Measurements from ENCODE around the gene CELA3A. TPM values are rescaled to one million over a fixed set of nuclear protein-coding genes. Genes with fewer than 3 reads are reported as not detected.
"Not testable (repeated sequence)": the region's sequence is repeated elsewhere in the genome, so short reads cannot be mapped to it uniquely, and the experiment has no call there.

Gene CELA3A, protein sequence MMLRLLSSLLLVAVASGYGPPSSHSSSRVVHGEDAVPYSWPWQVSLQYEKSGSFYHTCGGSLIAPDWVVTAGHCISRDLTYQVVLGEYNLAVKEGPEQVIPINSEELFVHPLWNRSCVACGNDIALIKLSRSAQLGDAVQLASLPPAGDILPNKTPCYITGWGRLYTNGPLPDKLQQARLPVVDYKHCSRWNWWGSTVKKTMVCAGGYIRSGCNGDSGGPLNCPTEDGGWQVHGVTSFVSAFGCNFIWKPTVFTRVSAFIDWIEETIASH
- not detected for total RNA-seq

DNA sequence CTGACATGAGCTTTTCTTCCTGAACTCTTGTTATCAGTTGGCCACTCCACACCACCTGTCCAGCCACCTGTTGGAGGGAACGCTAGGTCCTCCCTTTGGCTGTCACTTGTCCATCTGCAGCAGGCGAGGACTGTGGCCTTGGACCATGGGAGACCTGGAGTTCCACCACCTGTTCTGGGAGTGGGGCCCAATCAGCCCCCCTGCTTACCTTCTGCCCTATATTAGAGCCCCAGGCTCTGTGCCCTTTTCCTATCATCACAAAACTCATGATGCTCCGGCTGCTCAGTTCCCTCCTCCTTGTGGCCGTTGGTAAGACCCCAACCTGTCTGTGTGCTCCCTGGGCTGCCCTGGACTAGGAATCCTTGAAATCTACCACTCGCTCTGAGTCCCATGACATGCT, at the start of gene CELA3A:
Gene CELA3A, plus strand, starts transcription at position 249 of the 400 bp plus-strand sequence. Its CDS starts 18 bp downstream, at position 267.
- no peaks in the 10 kb centered on the region for H3K4me1 Mint-ChIP-seq
- POLR2A ChIA-PET, result no interaction called here
- H3K27ac Mint-ChIP-seq, result no peak within 1 kb of the TSS
- H3K9me3 Mint-ChIP-seq, result no peaks in the 10 kb centered on the region
- no peak for DNase-seq
- no peak within 1 kb of the TSS for H3K4me3 Mint-ChIP-seq
- no peaks in the 10 kb centered on the region for H3K36me3 Mint-ChIP-seq (ENCODE audit: low read depth)
- H3K27me3 Mint-ChIP-seq, result no peaks in the 10 kb centered on the region
- CTCF ChIA-PET, result no interaction called here

DNA sequence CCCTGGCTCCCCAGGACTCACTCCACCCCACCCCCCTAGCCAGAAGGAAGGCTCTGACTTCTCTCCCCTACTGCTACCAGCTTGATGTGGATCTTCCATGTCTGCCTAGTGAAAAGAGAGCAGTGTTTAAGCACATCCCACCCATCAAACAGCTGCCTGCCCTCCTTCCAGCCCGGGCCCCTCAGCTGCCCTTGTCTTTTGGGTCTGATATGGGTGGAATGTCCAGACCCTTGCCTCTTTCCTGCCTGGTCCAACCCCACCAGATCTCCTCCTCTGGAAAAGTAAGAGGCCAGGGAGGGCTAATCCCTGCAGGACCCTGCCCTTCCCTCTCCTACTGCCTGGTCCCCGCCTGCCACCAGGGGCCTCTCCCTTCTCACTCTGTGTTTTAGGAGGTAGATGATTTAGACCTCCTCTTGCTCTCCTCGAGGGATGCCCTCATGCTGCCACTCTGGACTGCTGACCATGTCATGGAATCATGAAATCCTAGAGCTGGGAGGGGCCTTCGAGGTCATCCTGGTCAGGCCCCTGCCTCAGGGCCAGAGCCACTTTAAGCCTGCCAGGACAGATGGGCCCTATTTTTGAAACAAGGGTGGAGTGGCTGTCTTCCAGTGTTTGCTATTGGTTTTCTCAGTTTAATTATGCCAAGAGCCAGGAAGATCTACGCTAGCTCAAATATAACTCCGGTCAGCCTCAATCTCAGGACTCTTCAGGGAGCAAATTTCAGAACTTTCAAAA, 48.5 kb upstream of the CELA3A start:
- ChIA-PET CTCF (no interaction called here), POLR2A (no interaction called here)
- Mint-ChIP-seq H3K4me3 (no peak overlapping the region), H3K4me1 (peaks cover 19% of the 10 kb centered on the region), H3K9me3 (no peaks in the 10 kb centered on the region), H3K36me3 (ENCODE audit: low read depth) (no peaks in the 10 kb centered on the region), H3K27me3 (no peaks in the 10 kb centered on the region), H3K27ac (no peak overlapping the region)
- DNase-seq, result no peak

GRCh38 chr1:21955058-21955457, 46.4 kb upstream of the CELA3A start:
- no peaks in the 10 kb centered on the region for H3K9me3 Mint-ChIP-seq
- ChIA-PET POLR2A (no interaction called here), CTCF (no interaction called here)
- no peaks in the 10 kb centered on the region for H3K36me3 Mint-ChIP-seq (ENCODE audit: low read depth)
- DNase-seq, result no peak
- H3K4me3 Mint-ChIP-seq, result no peak overlapping the region
- no peaks in the 10 kb centered on the region for H3K27me3 Mint-ChIP-seq
- peaks cover 25% of the 10 kb centered on the region for H3K4me1 Mint-ChIP-seq
- no peak overlapping the region for H3K27ac Mint-ChIP-seq

GRCh38 chr1:21955501-21956281, 45.8 kb upstream of the CELA3A start:
- Mint-ChIP-seq H3K27me3 (no peaks in the 10 kb centered on the region), H3K4me3 (no peak overlapping the region), H3K4me1 (peaks cover 25% of the 10 kb centered on the region), H3K27ac (no peak overlapping the region), H3K9me3 (no peaks in the 10 kb centered on the region), H3K36me3 (ENCODE audit: low read depth) (no peaks in the 10 kb centered on the region)
- DNase-seq, result no peak
- POLR2A ChIA-PET, result no interaction called here
- CTCF ChIA-PET, result no interaction called here

DNA sequence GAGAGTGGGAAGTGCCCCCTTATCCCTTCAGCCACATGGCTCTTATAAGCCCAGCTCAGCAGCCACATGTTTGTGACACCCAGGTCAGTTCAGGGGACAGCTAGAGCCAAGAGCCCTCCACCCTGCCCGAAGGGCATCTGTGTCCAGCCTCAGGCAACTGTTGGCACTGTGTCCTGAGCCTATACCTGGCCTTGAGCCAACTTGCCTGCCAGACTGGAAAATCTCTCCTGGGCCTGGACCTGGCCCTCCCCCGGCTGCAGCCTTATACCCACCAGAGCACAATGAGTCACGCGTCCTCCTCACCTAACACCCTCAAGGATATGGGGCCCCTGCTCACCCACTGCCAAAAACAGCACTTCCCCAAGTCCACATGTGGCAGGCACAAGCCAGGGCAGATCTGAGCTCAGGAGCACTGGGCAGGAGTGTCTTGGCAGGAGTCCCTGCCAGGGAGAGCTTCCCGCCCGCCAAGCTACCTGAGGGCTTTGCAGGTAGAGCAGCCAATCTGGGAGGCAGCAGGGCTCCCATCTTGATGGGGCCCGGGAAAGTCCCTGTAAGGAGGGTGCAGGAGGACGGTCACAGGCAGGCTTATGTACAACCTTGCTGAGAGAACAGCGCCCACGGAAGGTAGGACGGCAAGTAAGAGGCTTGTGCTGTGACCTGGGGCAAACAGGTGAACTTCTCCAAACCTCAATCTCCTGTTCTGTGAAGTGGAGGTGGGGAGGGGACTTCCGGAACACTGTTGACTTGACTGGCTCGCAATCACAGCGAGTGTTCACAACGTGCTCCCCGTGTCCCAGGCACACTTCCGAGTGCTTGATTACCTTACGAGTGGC, 44.5 kb upstream of the CELA3A start:
- Mint-ChIP-seq H3K4me1 (peaks cover 25% of the 10 kb centered on the region), H3K9me3 (no peaks in the 10 kb centered on the region), H3K36me3 (ENCODE audit: low read depth) (no peaks in the 10 kb centered on the region), H3K27me3 (no peaks in the 10 kb centered on the region), H3K4me3 (no peak overlapping the region), H3K27ac (peak overlapping the region; percentile 15)
- ChIA-PET CTCF (interaction anchor here (0.8 kb wide), 1 partner anchor 33 kb away, joined by 3 read pairs; no protein-coding TSS in a partner anchor), POLR2A (no interaction called here)
- DNase-seq, result peak; percentile 23

- peaks cover 2% of the 10 kb centered on the region for H3K27me3 Mint-ChIP-seq
- no peaks in the 10 kb centered on the region for H3K36me3 Mint-ChIP-seq (ENCODE audit: low read depth)
- peaks cover 27% of the 10 kb centered on the region for H3K4me1 Mint-ChIP-seq
- H3K27ac Mint-ChIP-seq, result no peak overlapping the region
- ChIA-PET POLR2A (no interaction called here), CTCF (no interaction called here)
- no peak overlapping the region for H3K4me3 Mint-ChIP-seq
- H3K9me3 Mint-ChIP-seq, result no peaks in the 10 kb centered on the region
- no peak for DNase-seq
These were observed 40.1 kb upstream of the CELA3A start for GRCh38 chr1:21961337-21961736.

GRCh38 chr1:21961799-21962198, 39.7 kb upstream of the CELA3A start:
- peaks cover 2% of the 10 kb centered on the region for H3K27me3 Mint-ChIP-seq
- no peak overlapping the region for H3K4me3 Mint-ChIP-seq
- CTCF ChIA-PET, result no interaction called here
- H3K9me3 Mint-ChIP-seq, result no peaks in the 10 kb centered on the region
- POLR2A ChIA-PET, result no interaction called here
- DNase-seq, result no peak
- peaks cover 22% of the 10 kb centered on the region for H3K4me1 Mint-ChIP-seq
- no peak overlapping the region for H3K27ac Mint-ChIP-seq
- H3K36me3 Mint-ChIP-seq (ENCODE audit: low read depth), result no peaks in the 10 kb centered on the region

- Mint-ChIP-seq H3K9me3 (no peaks in the 10 kb centered on the region), H3K4me1 (peaks cover 4% of the 10 kb centered on the region), H3K27me3 (peaks cover 2% of the 10 kb centered on the region), H3K4me3 (no peak overlapping the region), H3K27ac (no peak overlapping the region), H3K36me3 (ENCODE audit: low read depth) (no peaks in the 10 kb centered on the region)
- ChIA-PET POLR2A (interaction anchor here (0.7 kb wide), 1 partner anchor 181 kb away, joined by 3 read pairs; no protein-coding TSS in a partner anchor), CTCF (interaction anchor here (0.7 to 1.0 kb wide), 3 partner anchors 81 to 836 kb away, joined by 3 read pairs; no protein-coding TSS in a partner anchor)
- DNase-seq, result peak; percentile 85
These were observed 37.8 kb upstream of the CELA3A start for GRCh38 chr1:21963477-21964217.

GRCh38 chr1:21966247-21967000, 35.0 kb upstream of the CELA3A start:
- no peak for DNase-seq
- H3K27ac Mint-ChIP-seq, result no peak overlapping the region
- H3K9me3 Mint-ChIP-seq, result no peaks in the 10 kb centered on the region
- no peaks in the 10 kb centered on the region for H3K36me3 Mint-ChIP-seq (ENCODE audit: low read depth)
- ChIA-PET CTCF (no interaction called here), POLR2A (no interaction called here)
- H3K4me3 Mint-ChIP-seq, result no peak overlapping the region
- peaks cover 4% of the 10 kb centered on the region for H3K4me1 Mint-ChIP-seq
- peaks cover 2% of the 10 kb centered on the region for H3K27me3 Mint-ChIP-seq

DNA sequence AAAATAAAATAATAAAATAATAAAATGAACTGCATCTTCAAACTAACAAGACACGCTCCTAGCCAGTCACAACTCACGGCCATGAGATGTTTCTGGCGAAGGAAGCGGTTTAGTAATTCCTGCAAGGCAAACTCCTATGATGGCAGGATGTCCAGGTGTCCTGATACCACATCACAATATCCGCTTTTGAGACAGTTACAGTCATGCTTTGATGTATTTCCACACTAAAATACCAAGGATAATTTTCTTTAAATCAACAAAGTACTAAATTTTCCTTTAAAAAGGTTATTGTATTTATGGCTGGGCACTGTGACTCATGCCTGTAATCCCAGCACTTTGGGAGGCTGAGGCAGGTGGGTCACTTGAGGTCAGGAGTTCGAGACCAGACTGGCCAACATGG, 34.2 kb upstream of the CELA3A start:
- H3K4me3 Mint-ChIP-seq; H3K36me3 Mint-ChIP-seq (ENCODE audit: low read depth); POLR2A ChIA-PET; H3K9me3 Mint-ChIP-seq; DNase-seq; CTCF ChIA-PET; H3K27me3 Mint-ChIP-seq; H3K27ac Mint-ChIP-seq; H3K4me1 Mint-ChIP-seq: not testable (repeated sequence)

DNA sequence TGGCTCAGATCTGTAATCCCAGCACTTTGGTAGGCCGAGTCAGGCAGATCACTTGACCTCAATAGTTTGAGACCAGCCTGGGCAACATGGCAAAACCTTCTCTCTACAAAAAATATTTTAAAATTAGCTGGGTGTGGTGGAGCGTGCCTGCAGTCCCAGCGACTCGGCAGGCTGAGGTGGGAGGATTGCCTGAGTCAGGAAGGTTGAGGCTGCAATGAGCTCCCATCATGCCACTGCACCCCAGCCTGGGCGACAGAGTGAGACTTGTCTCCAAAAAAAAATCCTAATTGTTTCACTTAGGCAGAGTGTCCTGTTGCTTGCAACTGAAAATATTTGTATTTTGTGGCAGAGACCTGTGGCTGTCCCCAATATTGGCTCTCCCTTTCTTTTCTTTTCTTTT, 32.4 kb upstream of the CELA3A start:
- H3K36me3 Mint-ChIP-seq (ENCODE audit: low read depth); DNase-seq; POLR2A ChIA-PET; H3K27ac Mint-ChIP-seq; H3K4me3 Mint-ChIP-seq; H3K4me1 Mint-ChIP-seq; CTCF ChIA-PET; H3K9me3 Mint-ChIP-seq; H3K27me3 Mint-ChIP-seq: not testable (repeated sequence)

DNA sequence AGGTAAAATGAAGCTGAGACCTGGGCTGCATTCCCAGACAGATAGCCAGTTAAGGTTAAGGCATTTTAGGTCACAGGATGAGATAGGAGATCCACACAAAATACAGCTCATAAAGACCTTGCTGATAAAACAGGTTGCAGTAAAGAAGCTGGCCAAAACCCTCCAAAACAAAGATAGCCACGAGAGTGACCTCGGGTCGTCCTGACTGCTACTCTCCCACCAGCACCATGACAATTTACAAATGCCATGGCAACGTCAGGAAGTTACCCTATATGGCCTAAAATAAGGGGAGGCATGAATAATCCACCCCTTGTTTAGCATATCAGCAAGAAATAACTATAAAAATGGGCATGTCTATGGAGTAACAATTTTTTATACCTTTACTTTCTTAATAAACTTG, 30.9 kb upstream of the CELA3A start:
- H3K27me3 Mint-ChIP-seq; POLR2A ChIA-PET; H3K9me3 Mint-ChIP-seq; H3K36me3 Mint-ChIP-seq (ENCODE audit: low read depth); H3K4me3 Mint-ChIP-seq; H3K27ac Mint-ChIP-seq; DNase-seq; H3K4me1 Mint-ChIP-seq; CTCF ChIA-PET: not testable (repeated sequence)

Data from activated CD4-positive, alpha-beta memory T cell treated with anti-CD3 and anti-CD28 coated beads, Interleukin-2, amount 10 ng/mL, durations not matched to agents 7 days and 5 days (primary cell).